Natural killer cell treated with Interleukin-12 subunit alpha and Interleukin-12 subunit beta and Interleukin-15 and Interleukin-18, amount 100 ng/mL, for 72 hours (primary cell): Measurements from ENCODE around the gene SNN. TPM values are rescaled to one million over a fixed set of nuclear protein-coding genes. Genes with fewer than 3 reads are reported as not detected.

Experiments
- ATAC-seq, 2 donors: fragments of 150-1000 bp; cut with Tn5 transposase in 1 of 2; sonication (Bioruptor Pico), chemical (Tn5 transposase) in 1 of 2; 2 replicates each; pipeline ENCODE4 v1.10.0; 2021
- DNase-seq: peaks from one replicate; pipeline ENCODE4 v3.0.0; 2022; ENCODE audit warnings: low spot score
- H3K27ac Mint-ChIP-seq, 2 donors: 1 replicate in 1 of 2; 2 replicates in 1 of 2; pipeline ENCODE4 v1.8.0; 2022; ENCODE audit warnings: mixed read lengths in 2 of 2, mild to moderate bottlenecking in 1 of 2, moderate library complexity in 1 of 2
- H3K27me3 Mint-ChIP-seq, 2 donors: 1 replicate in 1 of 2; 2 replicates in 1 of 2; pipeline ENCODE4 v1.8.0; 2022; ENCODE audit warnings: mixed read lengths in 2 of 2
- H3K36me3 Mint-ChIP-seq: one replicate; pipeline ENCODE4 v1.8.0; 2022; ENCODE audit warnings: mixed read lengths
- H3K4me1 Mint-ChIP-seq, 2 donors: 1 replicate in 1 of 2; 2 replicates in 1 of 2; pipeline ENCODE4 v1.8.0; 2022; ENCODE audit warnings: low read depth in 2 of 2, mixed read lengths in 2 of 2, mild to moderate bottlenecking in 1 of 2
- H3K4me3 Mint-ChIP-seq: one replicate; pipeline ENCODE4 v1.8.0; 2022; ENCODE audit warnings: mixed read lengths
- H3K9me3 Mint-ChIP-seq: 2 replicates; pipeline ENCODE4 v1.8.0; 2022; ENCODE audit warnings: mixed read lengths
- total RNA-seq, 2 donors: library from RNA; stranded (reverse); gene quantifications; one replicate each; pipeline ENCODE4 v1.2.3, GENCODE V29; 2022

Gene SNN
- total RNA-seq, 2 donors from 2014 or later = 0.43 to 1.1 TPM

DNA sequence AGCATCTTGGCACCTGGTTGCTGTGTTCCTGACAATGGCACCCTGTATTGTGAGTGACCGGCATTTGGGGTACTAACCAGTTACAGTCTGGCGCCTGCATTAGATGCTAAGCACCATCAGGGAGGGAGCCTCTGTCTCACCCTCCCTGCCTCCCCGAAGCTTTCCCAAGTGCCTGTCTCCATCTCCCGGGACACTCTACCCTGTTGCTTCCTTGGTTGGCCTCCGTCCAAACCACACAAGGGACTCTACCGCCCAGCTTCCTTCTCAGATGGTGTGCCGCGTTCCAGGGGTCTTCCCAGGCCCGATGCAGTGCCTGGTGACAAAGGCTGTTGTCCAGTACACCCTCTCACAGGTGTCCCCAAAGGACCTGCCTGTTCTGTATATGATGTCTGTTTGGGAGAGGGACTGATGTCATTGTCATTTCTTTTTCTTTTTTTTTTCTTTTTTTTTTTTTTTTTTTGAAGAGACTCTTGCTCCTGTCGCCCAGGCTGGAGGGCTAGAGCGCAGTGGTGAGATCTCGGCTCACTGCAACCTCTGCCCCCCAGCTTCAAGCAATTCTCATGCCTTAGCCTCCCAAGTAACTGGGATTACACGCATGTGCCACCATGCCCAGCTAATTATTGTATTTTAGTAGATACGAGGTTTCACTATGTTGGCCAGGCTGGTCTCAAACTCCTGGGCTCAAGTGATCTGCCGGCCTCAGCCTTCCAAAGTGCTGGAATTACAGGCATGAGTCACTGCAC is 6.7 kb downstream of the SNN start:
- no peaks in the 10 kb centered on the region for H3K36me3 Mint-ChIP-seq
- peaks cover 14 to 29% of the 10 kb centered on the region in 2 donors for H3K4me1 Mint-ChIP-seq
- ATAC-seq (no peak), DNase-seq (no peak)
- no peaks in the 10 kb centered on the region for H3K9me3 Mint-ChIP-seq
- H3K27ac Mint-ChIP-seq = peak overlapping the region in 1 of 2 donors; percentile 17
- H3K27me3 Mint-ChIP-seq = no peaks in the 10 kb centered on the region
- no peak overlapping the region for H3K4me3 Mint-ChIP-seq

DNA sequence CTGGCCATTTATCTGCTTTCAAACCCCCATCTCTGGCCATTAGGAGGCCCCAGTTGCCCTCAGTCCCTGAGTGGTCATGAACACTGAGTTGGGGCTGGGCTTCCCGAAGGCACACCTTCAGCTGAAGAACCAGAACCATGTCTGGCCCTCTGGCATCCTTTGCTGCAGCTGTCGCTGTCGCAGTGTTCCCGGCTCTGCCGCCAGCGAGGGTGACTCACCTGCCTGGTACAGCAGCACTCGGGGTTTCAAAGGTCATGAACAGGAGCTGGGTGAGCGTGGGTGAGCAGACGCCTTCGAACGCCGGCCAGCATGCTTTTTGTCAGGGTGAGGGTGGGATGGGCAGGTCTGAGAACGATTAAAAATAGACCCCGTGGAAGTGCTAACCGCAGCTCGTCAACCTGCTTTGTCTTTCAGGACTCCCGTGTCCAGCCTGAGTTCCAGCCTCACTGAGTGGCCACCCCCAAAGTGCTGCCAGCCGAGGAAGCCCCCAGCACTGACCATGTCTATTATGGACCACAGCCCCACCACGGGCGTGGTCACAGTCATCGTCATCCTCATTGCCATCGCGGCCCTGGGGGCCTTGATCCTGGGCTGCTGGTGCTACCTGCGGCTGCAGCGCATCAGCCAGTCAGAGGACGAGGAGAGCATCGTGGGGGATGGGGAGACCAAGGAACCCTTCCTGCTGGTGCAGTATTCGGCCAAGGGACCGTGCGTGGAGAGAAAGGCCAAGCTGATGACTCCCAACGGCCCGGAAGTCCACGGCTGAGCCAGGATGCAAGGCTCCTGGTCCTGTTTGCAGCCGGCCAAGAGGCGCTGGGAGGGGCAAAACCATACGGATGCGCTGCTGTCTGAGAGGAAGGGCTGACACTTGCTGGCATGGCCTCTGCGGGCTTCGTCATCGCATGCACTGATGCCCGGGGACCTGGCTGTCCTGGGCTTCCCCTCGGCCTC is 7.6 kb downstream of the SNN start:
- Mint-ChIP-seq H3K4me3 (no peak overlapping the region), H3K4me1 (peaks cover 14 to 29% of the 10 kb centered on the region in 2 donors), H3K27me3 (no peaks in the 10 kb centered on the region), H3K9me3 (no peaks in the 10 kb centered on the region), H3K36me3 (no peaks in the 10 kb centered on the region), H3K27ac (no peak overlapping the region)
- no peak for ATAC-seq
- no peak for DNase-seq

DNA sequence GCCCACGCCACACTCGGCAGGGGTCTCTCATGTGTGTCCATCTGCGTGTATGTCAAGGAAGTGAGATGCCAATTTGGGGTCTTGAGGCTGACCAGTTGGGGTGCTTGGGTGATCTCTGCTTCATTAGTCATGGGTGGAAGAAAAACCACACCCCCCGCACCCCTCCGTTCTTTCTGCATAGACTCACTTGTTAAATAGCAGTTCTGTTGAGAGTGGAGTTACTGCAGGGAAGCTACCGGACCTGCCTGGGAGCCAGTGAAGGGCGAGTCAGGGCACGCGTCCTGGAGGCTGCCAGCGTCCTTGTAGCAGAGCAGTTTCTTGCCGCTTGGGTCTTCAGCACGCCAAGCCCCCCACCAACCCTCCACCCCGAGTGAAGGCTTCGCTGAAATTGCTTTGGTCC is 8.5 kb downstream of the SNN start:
- Mint-ChIP-seq H3K4me3 (no peak overlapping the region), H3K27ac (no peak overlapping the region), H3K4me1 (peaks cover 21 to 36% of the 10 kb centered on the region in 2 donors), H3K36me3 (no peaks in the 10 kb centered on the region), H3K9me3 (no peaks in the 10 kb centered on the region), H3K27me3 (no peaks in the 10 kb centered on the region)
- ATAC-seq = no peak
- no peak for DNase-seq

DNA sequence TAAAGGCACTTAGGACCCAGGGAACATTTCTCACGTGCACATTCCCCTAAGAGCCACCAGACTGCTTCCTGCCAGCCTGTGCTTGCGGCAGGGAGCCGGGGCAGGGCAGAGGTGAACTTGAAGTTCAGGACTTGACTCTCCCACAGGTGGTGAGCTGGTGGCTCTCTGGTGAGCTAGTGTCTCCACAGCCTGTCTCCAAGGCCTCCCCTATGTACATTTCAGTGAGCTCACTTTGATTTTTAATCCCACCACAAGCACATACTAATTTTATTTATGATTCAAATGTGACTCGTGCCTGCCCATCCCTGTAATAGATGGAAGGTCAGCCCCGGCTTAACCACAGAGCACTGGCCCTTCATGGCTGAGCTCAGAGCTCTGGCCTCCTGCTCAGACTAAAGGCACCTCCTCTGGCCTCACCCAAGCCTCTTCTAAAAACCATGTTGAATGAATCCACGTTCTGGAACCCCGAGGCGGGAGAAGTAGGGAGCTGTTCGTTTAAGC is 9.2 kb downstream of the SNN start:
- Mint-ChIP-seq H3K27me3 (no peaks in the 10 kb centered on the region), H3K4me3 (no peak overlapping the region), H3K4me1 (peaks cover 21 to 31% of the 10 kb centered on the region in 2 donors), H3K36me3 (no peaks in the 10 kb centered on the region), H3K27ac (peak overlapping the region in 1 of 2 donors; percentile 71), H3K9me3 (no peaks in the 10 kb centered on the region)
- no peak for ATAC-seq
- DNase-seq = no peak

DNA sequence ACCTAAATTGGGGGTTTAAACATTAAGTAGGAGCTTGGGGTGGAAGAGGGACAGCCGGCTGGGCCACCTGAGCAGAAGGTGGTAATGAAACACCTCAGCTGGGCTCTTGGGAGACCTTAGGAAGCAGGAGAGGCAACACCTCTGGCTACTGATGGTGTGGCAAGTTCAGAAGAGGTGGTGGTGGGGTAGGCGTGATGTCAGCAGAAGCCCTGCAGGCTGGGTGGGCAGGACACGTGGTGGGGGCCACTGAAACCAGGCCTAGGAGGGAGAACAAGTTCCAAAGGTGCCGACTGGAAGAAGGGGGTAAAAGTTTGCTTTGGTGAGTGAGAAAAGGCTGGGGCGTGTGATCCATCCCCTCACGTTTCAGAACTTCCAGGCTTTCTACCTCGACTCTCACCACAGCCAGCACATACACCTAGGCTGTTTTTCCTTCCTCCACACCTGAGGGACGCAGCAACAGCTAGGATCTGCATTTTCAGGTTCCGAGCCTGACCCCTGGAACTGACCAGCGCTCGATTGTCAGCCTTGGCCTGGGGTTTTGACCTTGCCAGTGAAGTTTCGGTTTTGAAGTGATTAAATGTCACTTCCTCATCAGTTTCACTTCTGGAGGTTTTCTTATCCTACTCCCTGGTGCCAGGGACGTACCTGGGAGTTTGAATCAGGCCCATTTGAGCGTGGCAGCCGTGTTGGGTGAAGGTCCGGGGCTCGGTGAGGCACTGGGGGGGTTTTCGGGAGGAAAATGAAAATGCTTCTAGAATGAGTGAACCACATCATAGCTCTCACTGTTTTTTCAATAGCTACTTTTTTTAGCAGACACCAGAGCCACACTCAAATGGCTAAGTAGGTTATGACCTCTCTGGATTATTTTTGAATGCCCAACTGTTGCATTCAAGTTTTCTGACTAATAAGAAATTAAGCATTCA is 10.0 kb downstream of the SNN start:
- no peak for ATAC-seq
- H3K4me3 Mint-ChIP-seq = no peak overlapping the region
- peaks cover 22 to 34% of the 10 kb centered on the region in 2 donors for H3K4me1 Mint-ChIP-seq
- H3K9me3 Mint-ChIP-seq = no peaks in the 10 kb centered on the region
- DNase-seq = no peak
- H3K36me3 Mint-ChIP-seq = no peaks in the 10 kb centered on the region
- peak overlapping the region in 1 of 2 donors; percentile 71 for H3K27ac Mint-ChIP-seq
- H3K27me3 Mint-ChIP-seq = no peaks in the 10 kb centered on the region

DNA sequence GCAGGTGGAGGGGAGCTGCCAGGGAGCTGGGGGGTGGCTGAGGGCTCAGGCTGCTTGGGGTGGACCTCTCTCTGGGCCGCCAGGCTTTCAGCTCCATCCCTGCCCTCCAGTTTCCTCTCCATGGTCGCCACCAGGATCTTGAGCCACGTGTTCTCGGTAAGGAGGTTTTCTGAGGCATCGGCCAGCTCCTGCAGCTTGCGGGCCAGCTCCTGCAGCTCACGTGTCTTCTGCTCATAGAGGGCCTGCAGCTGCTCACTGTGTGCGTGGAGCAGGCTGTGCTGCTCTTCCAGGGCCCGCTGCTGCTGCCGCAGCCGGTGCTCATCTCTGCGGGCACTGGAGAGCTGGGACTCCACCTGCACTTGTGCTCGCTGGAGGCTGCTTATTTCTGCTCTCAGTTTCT is 11.0 kb downstream of the SNN start:
- Mint-ChIP-seq H3K4me3 (no peak overlapping the region), H3K36me3 (peaks cover 6% of the 10 kb centered on the region), H3K27ac (no peak overlapping the region), H3K4me1 (peaks cover 23 to 36% of the 10 kb centered on the region in 2 donors), H3K9me3 (no peaks in the 10 kb centered on the region), H3K27me3 (no peaks in the 10 kb centered on the region)
- DNase-seq = no peak
- ATAC-seq = no peak

DNA sequence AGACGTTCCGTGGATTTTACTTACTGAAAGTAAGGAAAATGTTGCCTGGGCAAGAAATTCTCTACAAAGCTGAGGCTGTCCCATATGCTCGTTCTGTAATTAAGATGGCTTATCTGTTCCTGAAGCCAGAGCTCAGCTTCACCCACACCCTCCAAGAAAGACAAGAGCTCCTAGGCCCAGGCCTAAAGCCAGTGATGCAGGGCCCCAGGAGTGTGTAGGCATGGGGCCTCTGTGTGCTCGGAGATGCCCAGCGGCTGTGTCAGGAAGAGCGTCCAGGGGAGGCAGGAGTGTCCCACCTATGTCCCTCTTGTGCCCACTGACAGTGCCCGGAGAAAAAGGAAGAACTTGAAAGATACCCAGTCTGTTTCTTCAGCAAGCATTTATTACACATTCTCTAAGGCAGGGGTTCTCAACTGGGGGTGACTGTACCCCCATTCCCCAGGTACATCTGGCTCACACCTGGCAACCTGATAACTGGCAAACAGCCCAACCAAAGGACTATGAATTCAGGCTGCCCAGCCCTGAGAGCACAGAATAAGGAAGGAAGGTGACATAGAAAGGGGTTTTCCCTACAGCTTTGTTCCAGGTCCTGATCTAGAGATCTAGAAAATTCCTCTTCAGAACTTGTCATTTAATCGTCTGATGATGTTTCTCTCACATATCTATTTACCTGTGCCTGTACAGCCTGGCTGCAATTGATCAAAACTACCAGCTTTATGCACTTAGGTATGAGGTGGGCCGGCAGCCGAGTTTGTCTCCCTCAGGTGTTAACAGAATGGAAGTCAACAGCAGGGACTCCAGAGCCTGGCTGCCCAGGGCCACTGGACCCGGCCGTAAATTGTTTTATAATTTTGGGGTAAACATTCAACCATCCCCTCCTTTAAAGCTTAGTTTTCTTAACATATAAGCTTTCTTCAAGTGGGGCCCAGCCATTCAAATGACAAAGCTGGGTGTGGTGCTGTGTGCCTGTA is 12.0 kb downstream of the SNN start:
- DNase-seq (no peak), ATAC-seq (no peak)
- Mint-ChIP-seq H3K4me1 (peaks cover 23 to 36% of the 10 kb centered on the region in 2 donors), H3K4me3 (no peak overlapping the region), H3K9me3 (no peaks in the 10 kb centered on the region), H3K36me3 (peaks cover 12% of the 10 kb centered on the region), H3K27me3 (no peaks in the 10 kb centered on the region), H3K27ac (peak overlapping the region in 1 of 2 donors; percentile 50)

DNA sequence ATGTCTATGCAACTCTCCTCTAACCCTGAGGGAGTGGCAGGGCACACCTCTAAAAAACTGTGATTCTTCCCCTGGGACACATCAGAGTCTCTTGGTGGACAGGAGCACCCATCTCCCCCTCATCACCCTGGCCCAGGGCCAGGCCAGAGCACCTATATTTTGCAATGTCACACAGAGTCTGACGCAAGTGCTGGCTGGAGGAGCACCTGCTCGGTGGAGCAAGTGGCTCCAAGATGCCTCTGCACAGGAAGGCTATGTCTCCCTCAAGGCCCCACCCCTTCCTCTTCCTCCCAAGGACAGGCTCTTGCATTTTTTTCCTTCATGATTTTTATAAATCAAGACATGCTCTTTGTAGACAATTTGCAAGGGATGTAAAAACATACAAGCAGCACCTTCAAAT is 13.3 kb downstream of the SNN start:
- Mint-ChIP-seq H3K36me3 (peaks cover 17% of the 10 kb centered on the region), H3K9me3 (no peaks in the 10 kb centered on the region), H3K27ac (peak overlapping the region in 1 of 2 donors; percentile 50), H3K4me1 (peaks cover 23 to 36% of the 10 kb centered on the region in 2 donors), H3K4me3 (no peak overlapping the region), H3K27me3 (no peaks in the 10 kb centered on the region)
- ATAC-seq (no peak), DNase-seq (no peak)

DNA sequence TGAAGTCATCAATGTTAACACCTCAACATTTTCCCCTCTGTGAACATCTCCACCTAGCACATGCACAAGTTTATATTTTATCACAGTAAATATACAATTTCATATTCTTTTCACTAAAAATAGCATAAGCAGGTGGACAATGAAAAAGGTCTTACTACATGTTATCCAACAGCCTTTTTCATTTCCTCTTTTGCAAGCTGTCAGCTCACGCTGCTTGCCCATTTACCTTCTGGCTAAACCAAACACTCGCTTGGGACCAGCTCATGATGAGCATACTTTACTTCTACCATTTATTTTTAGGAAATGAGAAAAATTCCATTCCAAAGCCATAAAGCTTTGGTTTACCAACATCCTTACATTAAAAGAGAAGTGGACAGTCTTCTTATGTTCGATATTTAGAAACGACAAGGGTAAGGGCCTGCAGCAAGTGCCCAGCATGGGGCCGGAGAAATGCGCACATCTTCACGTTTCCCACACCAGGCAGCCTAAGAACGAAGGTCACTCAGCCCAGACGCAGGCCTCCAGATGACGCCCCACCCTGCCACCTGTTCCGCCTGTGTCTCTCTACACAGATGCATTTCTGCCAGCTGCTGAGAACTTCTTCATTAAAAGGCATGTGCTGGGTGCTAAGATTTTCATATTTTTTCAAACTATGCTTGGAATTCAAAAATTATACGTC is 13.9 kb downstream of the SNN start:
- DNase-seq = no peak
- Mint-ChIP-seq H3K27ac (peak overlapping the region in 1 of 2 donors; percentile 50), H3K9me3 (no peaks in the 10 kb centered on the region), H3K27me3 (no peaks in the 10 kb centered on the region), H3K4me1 (peaks cover 23 to 36% of the 10 kb centered on the region in 2 donors), H3K36me3 (peaks cover 20% of the 10 kb centered on the region), H3K4me3 (no peak overlapping the region)
- ATAC-seq = no peak

DNA sequence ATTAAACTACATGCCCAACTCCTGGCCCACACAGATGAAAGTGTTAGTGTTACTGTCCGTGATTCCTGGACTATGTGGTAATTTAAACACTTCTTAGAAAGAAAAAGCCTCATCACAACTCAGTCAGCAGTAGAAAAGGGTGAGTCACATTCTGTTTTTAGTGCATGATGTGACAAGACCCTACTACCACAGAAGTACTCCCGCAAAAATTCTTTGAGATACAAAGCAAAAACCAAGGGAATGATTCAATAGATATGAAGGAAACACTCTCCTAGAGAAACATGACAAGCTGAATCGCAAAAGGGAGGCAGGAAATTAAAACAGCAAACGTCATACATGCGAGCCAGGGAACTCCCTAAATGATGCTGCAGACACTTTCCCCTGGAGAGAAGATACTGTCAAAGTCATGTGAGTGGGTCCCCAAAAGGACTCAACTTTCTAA is 14.4 kb downstream of the SNN start:
- no peak for DNase-seq
- Mint-ChIP-seq H3K4me1 (peaks cover 25 to 33% of the 10 kb centered on the region in 2 donors), H3K36me3 (peaks cover 24% of the 10 kb centered on the region), H3K4me3 (no peak overlapping the region), H3K27ac (no peak overlapping the region), H3K27me3 (no peaks in the 10 kb centered on the region), H3K9me3 (no peaks in the 10 kb centered on the region)
- ATAC-seq = no peak

DNA sequence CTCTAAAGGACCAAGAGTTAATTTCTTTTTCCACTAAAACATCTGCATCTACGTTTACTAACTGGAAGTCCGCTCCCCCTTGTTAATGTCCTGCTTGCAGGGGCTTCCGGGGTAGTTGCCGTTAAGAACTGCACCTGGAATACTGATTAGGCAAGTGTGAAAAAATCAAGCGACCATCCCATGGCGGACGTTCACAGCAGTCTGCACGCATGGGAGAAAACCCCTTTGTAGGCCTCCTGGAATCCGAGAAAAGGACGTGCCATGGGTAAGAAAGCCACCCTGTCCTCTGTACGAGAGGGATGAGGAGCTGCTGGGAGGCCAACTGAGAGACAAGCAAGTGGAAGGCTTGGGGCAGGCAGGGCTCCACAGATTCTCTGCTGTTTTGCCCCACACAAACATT is 14.9 kb downstream of the SNN start:
- no peak overlapping the region for H3K4me3 Mint-ChIP-seq
- H3K9me3 Mint-ChIP-seq = no peaks in the 10 kb centered on the region
- H3K27ac Mint-ChIP-seq = no peak overlapping the region
- H3K27me3 Mint-ChIP-seq = no peaks in the 10 kb centered on the region
- H3K4me1 Mint-ChIP-seq = peaks cover 28 to 35% of the 10 kb centered on the region in 2 donors
- no peak for ATAC-seq
- peaks cover 29% of the 10 kb centered on the region for H3K36me3 Mint-ChIP-seq
- DNase-seq = no peak
